ENCODE measurements around the gene ESM1.

GRCh38 chr5:54994628-54995027, 9.2 kb upstream of the ESM1 start:
- TF ChIP-seq CTCF (IDR thresholded peaks at IDR 0.05) (no peak), POLR2AphosphoS5 (IDR thresholded peaks at IDR 0.05; ENCODE audit: insufficient read depth in 1 of 2, low read depth in 1 of 2) (no peak), POLR2A (IDR thresholded peaks at IDR 0.05) (no peak)
